Measurements from ENCODE around the gene CIZ1.

GRCh38 chr9:128166169-128166568, 25.2 kb downstream of the CIZ1 start:
- TF ChIP-seq CTCF (IDR thresholded peaks at IDR 0.05; ENCODE audit: low read depth, low read length, poor library complexity, severe bottlenecking) (no peak), EZH2phosphoT487 (IDR thresholded peaks at IDR 0.05; ENCODE audit: borderline replicate concordance, low read length) (no peak)

Data from DOHH2 (cell line).